Stimulated activated CD8-positive, alpha-beta memory T cell treated with anti-CD3 and anti-CD28 coated beads, Interleukin-12 subunit alpha, Interleukin-12 subunit beta, amount 100 ng/mL, for 4 hours (primary cell): Measurements from ENCODE around the gene WDFY4.

Experiments used
- DNase-seq: peaks from one replicate; pipeline ENCODE4 v3.0.0-alpha.2; 2020; ENCODE audit warnings: low read depth

The WDFY4 gene

DNA sequence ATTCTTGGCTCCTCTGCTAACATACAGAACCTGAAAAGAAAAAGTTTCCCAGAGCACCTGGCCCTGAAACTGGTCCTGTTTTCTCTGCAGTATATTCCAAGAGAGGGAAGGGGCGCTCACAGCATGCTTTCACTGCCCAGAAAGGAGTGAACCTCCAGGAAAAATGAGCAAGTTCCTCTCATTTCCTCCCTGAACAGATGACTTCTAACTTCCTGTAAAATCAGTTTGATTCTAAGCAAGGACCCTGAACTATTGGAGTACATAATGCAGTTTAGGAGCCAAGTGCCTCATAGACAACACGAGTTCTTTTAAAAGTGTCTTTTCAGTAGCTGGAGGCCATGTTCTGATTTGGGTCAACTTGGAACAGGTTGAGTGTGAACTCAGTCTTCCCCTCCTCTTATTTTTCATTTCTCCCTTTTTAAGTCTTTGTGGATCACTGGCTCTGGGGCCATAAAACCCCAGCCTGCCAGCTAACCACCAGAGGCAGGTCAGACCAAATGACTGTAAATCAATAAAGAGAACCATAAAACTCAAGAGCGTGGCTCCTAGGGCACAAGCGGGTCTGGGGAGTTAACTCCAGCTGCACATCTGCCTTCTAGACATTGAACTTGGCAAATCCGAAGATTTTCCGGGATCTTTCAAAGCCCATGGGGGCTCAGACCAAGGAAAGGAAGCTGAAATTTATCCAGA, 260.9 kb downstream of the WDFY4 start:
- no peak for DNase-seq

- DNase-seq: no peak
Observed at GRCh38 chr10:48946332-48946731, 261.7 kb downstream of the WDFY4 start.

DNA sequence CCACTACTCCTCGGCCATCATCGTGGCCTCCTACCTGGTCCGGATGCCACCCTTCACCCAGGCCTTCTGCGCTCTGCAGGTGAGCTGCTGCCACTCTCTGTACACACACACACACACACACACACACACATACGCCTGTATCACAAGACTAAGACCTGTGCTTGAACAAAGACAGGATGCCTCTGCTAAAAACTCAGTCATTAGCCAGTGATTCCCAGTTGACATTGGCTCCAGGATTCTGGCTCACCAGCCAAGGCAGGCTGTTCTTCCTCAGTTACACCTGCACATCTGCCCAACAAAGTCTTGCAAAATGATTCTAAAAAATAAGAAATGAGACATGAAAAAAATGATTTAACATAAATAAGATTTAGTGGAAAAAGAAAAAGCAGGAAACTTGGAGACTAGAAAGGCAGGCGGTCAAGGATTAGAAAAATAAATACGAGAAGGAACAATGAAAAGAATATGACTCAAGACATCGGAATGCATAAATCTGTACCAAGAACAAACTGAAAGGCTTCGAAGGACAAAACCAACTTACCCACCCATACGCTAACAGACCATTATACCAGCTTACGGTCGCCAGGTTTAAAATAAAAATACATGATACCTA, 262.3 kb downstream of the WDFY4 start:
- DNase-seq: no peak

DNA sequence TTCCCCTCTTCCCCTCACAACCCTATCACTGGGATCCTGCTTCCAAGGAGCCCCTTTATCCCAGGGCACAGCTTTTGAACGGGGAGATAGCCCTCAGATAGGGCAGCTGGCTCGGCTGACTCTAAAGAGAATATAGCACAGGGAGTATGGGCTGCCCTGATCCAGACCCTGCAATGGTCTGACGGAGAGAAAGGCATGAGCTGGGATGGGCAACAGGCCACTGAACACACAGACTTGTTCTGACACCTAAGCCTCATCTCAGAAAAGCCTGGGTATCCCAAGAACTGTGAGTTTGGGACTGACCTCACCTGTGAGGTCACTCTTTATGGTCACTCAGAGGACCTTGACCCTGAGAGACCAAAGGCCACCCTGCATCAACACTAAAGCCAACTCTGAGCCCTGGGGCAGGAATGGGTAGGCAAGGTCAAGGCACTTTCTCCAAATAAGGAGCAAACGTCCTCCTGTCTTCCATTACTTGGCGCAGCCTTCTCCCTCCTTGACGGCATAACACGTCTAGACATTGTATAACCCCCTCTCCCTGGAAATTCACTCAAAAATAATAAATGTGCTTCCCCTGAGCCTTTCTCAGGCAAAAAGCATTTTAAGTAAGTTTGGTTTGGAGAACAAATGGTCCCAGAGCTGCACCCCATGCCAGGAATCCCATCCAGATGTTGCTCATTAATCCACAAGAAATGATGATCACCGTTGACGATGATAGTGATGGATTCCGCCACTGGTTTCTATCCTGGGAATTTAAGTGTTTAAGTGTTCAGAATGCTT, 263.2 kb downstream of the WDFY4 start:
- DNase-seq: no peak

- no peak for DNase-seq
Observed at GRCh38 chr10:48948470-48949037, 263.9 kb downstream of the WDFY4 start.

DNA sequence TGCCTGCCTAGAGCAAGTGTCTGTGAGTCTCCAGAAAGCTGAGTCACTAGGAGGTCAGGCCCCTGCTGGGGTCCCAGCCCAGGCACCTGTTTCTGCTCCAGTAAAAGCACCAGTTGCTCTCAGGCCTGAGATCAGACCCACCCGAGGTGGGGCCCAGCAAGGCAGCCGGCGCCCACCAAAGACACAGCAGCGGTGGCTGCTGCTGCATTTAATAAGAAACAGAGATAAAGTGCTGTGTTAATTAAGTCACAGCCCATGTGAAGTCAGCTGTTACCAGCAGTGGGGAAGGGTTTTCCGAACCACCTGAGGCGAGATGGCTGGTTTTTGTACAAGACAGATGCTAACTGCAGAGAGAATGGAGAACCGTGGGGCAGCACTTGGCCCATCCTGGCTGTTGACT, 267.0 kb downstream of the WDFY4 start:
- no peak for DNase-seq

GRCh38 chr10:48957361-48958151, 272.9 kb downstream of the WDFY4 start:
- no peak for DNase-seq

DNA sequence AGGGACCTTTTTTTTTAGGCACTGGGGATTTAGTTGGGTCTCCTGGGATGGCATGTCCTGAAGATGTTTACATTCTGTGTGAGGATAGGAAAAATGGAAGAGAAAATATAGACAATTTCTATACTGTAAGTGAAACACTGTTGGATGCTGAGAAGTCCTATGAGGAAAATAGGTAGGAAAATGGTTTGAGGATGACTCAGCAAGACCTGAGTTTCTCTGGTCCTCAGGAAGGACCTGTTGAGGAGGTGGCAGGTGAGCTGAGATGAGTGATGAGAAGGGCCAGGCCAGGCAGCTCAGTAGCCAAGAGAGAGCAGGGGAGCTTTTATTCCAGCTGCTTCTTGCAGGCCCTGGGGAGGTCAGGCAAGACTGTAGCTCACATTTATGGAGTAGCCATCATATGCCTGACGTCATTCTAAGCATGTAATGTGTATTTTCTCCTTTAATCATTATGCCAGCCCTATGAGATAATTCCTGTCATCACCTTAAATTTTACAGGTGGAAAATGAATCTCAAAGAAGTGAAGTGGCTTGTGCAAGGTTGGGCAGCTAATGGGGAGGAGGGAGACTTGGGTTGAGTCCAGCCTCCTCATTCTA, 274.0 kb downstream of the WDFY4 start:
- DNase-seq: no peak

- DNase-seq: no peak
Observed at GRCh38 chr10:48964038-48964437, 279.4 kb downstream of the WDFY4 start.

GRCh38 chr10:48965460-48965859, 280.8 kb downstream of the WDFY4 start:
- no peak for DNase-seq

GRCh38 chr10:48968036-48968435, 283.4 kb downstream of the WDFY4 start:
- DNase-seq: no peak

- DNase-seq: no peak
Observed at GRCh38 chr10:48970046-48970445, 285.4 kb downstream of the WDFY4 start.

GRCh38 chr10:48970654-48971053, 286.0 kb downstream of the WDFY4 start:
- DNase-seq: no peak

DNA sequence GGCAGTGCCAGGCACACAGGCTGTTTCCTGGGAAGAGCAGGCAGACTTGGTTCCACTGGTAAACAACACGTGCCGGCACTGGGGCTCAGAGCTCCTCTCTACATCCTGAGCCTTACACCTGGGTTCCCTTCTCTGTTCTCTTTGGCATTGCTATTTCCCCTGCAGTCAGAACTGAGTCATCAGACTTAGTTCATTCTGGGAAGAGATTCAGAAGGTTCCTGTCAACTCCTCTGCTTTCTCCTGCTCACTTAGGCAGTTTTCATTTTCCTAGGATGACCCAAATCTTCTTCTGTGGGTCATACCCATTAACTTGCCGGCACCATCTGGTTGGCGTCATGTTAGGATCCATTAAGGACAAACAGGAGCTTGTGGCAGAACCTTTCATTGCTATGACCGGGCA, 288.4 kb downstream of the WDFY4 start:
- DNase-seq: no peak

DNA sequence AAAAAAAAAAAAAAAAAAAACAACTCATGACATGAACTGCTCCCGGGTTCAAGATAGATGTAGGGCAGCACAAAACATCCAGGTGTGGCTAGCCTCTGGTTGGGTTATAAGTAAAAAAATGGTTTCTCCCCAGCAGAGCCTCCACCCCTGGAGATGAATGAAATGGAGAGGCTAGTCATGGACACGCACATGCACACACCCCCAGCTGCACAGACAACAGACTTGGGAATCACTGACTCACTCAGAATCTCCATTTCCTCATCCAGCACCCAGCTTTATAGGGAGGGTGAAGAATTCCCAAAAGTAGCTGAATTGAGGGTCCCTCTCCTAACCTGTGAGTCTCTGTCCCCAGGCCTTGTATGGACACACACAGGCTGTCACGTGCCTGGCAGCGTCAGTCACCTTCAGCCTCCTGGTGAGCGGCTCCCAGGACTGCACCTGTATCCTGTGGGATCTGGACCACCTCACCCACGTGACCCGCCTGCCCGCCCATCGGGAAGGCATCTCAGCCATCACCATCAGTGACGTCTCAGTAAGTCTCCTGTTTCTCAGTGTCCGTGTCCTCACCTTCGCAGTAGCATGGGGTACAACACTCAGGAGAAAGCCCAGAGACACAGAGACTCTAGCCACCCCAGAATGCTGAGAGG, 290.0 kb downstream of the WDFY4 start:
- no peak for DNase-seq

DNA sequence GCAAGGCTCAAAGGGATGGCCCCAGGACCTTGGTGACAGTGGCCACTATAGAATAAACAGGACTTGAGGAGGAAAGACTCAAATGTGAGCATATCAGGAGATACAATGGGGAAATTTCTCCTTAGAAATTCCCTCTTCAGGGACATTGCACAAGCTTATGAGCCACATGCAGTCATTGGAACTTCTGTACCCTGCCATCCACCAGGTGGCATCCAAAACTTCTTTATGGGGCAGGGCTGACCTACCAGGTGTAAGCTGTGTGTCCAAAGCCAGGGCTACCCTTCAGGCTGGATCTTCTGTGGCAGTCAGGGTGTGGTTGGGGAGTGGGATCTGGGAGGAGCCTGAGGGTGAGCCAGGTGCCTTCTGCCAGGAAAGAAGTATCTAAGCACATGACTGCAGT, 291.5 kb downstream of the WDFY4 start:
- no peak for DNase-seq

GRCh38 chr10:48978318-48978717, 293.6 kb downstream of the WDFY4 start:
- no peak for DNase-seq

DNA sequence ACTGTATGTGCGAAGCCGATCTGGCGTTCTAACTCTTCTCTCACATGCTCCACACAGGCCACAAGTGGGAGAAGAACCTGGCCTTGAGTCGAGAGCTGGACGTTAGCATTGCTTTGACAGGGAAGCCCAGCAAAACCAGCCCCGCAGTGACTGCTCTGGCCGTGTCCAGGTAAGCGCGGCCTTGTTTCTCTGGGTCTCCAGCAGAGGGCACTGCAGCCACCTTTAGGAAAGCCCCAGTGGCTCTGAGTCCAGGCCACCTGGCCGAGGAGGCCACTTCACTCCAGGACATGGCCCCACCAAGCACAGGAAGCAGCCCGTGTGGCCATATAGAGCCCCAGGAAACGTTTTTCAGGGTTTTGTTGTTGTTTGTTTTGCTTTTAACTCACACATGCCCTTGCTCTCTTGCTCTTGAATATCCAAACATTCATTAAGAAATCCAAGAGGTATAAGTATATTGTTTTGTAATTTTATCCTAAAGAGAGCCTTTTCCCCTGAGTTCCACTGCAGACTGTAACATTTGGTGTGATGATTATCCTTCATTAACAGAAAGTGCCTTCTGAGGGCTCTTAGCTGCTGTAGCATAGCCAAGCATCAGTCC, 296.7 kb downstream of the WDFY4 start:
- DNase-seq: no peak

- DNase-seq: no peak
Observed at GRCh38 chr10:48982584-48982983, 297.9 kb downstream of the WDFY4 start.

DNA sequence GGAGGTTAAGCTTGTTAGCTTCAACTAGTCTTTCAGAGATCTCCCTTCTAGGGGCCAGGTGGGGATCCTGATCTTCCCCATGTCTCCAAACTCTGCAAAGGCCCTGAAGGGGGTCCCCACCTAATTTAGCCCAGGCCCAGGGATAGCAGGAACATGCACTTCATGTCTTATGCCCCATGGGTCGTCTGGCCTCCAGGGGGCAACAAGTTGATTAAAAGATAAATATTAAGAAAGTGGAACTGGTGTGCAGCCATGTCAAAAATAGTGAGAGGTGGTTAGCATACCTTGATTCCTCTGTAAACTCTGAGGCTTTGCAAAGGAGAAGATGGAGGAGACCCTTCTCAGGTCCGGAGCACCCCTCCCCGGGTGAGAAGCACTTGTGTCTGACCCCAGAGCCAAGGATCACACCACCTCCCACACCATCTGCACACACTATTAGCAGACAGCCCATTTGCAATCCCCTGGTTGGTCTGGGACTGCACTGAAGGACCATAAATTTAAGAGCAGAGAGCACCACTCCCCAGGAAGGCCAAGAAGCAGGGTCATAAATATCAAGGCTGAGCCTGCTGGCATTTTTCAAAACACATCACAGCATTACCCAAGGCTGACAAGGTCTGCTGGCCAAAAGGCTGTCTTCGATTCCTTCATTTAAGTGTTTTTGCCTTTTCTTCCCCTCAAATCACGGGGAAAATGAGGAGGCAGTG, 299.1 kb downstream of the WDFY4 start:
- no peak for DNase-seq
